Keratinocyte (primary cell): ENCODE measurements around the gene GGT5. TPM values are rescaled to one million over a fixed set of nuclear protein-coding genes. Genes with fewer than 3 reads are reported as not detected.

Experiments
- DNase-seq: peaks from one replicate; pipeline ENCODE4 v3.0.0-alpha.2; 2011; ENCODE audit warnings: low read depth, missing footprints, low spot score
- FAIRE-seq: peaks from 2 replicates; lab custom pipeline; 2011; peaks lifted over from hg19 to GRCh38; lab: Jason Lieb, UNC
- H2AFZ ChIP-seq: 2 replicates; pipeline ENCODE4 v1.6.0; 2012; ENCODE audit warnings: low read length, control low read depth, inconsistent platforms; ENCODE audit not compliant: control insufficient read depth
- H3K27ac ChIP-seq: 2 replicates; pipeline ENCODE4 v1.5.1; 2011; ENCODE audit warnings: low read length; ENCODE audit not compliant: control insufficient read depth, insufficient read depth
- H3K27me3 ChIP-seq: 3 replicates; pipeline ENCODE4 v1.6.0; 2011; ENCODE audit warnings: low read length; ENCODE audit not compliant: control insufficient read depth, insufficient read depth; ENCODE audit errors: extremely low read depth
- H3K36me3 ChIP-seq, 2 experiments: 2 replicates in 1 of 2; 3 replicates in 1 of 2; pipeline ENCODE4 v1.5.1; 2011; ENCODE audit warnings: low read length in 2 of 2, mild to moderate bottlenecking in 1 of 2; ENCODE audit not compliant: control insufficient read depth in 2 of 2, insufficient read depth in 2 of 2; ENCODE audit errors: extremely low read depth in 1 of 2
- H3K4me1 ChIP-seq: 3 replicates; pipeline ENCODE4 v1.5.1; 2011; ENCODE audit warnings: low read length; ENCODE audit not compliant: control insufficient read depth, insufficient read depth; ENCODE audit errors: extremely low read depth
- H3K4me2 ChIP-seq: 3 replicates; pipeline ENCODE4 v1.6.0; 2011; ENCODE audit warnings: low read depth, low read length; ENCODE audit not compliant: control insufficient read depth, insufficient read depth; ENCODE audit errors: extremely low read depth
- H3K4me3 ChIP-seq, 3 experiments: fragments of 200-600 bp in 1 of 3; sonication (generic) in 1 of 3; 2 replicates in 2 of 3; 3 replicates in 1 of 3; pipeline ENCODE4 v1.5.1; 2011 to 2016; ENCODE audit warnings: low read length in 3 of 3, mild to moderate bottlenecking in 3 of 3, control low read depth in 2 of 3, inconsistent platforms in 1 of 3, low read depth in 1 of 3, mixed read lengths in 1 of 3, mixed run types in 1 of 3, moderate library complexity in 1 of 3; ENCODE audit not compliant: control insufficient read depth in 2 of 3, insufficient read depth in 2 of 3; ENCODE audit errors: extremely low read depth in 1 of 3
- H3K79me2 ChIP-seq: 2 replicates; pipeline ENCODE4 v1.6.0; 2012; ENCODE audit warnings: low read length; ENCODE audit not compliant: control insufficient read depth, insufficient read depth
- H3K9ac ChIP-seq: 3 replicates; pipeline ENCODE4 v1.6.0; 2011; ENCODE audit warnings: low read length; ENCODE audit not compliant: control insufficient read depth, insufficient read depth; ENCODE audit errors: extremely low read depth
- H3K9me1 ChIP-seq: 3 replicates; pipeline ENCODE4 v1.6.0; 2011; ENCODE audit warnings: low read length; ENCODE audit not compliant: control insufficient read depth, insufficient read depth; ENCODE audit errors: extremely low read depth
- H3K9me3 ChIP-seq: 2 replicates; pipeline ENCODE4 v1.5.1; 2012; ENCODE audit warnings: low read depth, low read length; ENCODE audit not compliant: control insufficient read depth
- H4K20me1 ChIP-seq: 3 replicates; pipeline ENCODE4 v1.6.0; 2011; ENCODE audit warnings: low read length; ENCODE audit not compliant: control insufficient read depth, insufficient read depth; ENCODE audit errors: extremely low read depth
- CTCF ChIP-seq, 3 experiments: IDR thresholded peaks in 1 of 3; conservative IDR thresholded peaks in 1 of 3; optimal IDR thresholded peaks in 1 of 3; 2 replicates in 2 of 3; 3 replicates in 1 of 3; pipeline versions ENCODE3 to v1.5.1; 2011; ENCODE audit warnings: low read length in 3 of 3, mild to moderate bottlenecking in 3 of 3, moderate library complexity in 2 of 3, control low read depth in 1 of 3, inconsistent platforms in 1 of 3; ENCODE audit not compliant: insufficient read depth in 2 of 3; ENCODE audit errors: extremely low read depth in 1 of 3
- EZH2 ChIP-seq: IDR thresholded peaks from one replicate; pipeline ENCODE4 v1.6.1; 2012; ENCODE audit warnings: inconsistent platforms, mild to moderate bottlenecking, low read length, moderate library complexity
- dilution Hi-C: fragments of 300-500 bp; cut with MboI; formaldehyde crosslinking; loops from one replicate; pipeline ENCODE4 v1.7.0; 2020; ENCODE audit warnings: low sequenced_read_pairs; ENCODE audit not compliant: extremely low pct_ligation_motif_present
- polyA plus RNA-seq, 5 experiments: library from polyadenylated mRNA; depleted of rRNA in 3 of 5; stranded (reverse) in 3 of 5; stranded (forward) in 1 of 5; unstranded in 1 of 5; fragments of >200 nt; gene quantifications; 1 replicate in 1 of 5; 2 replicates in 3 of 5; 3 replicates in 1 of 5; pipeline versions ENCODE4 v1.2.1 to v1.2.3, GENCODE V29; 2011 to 2012; ENCODE audit warnings: missing spikeins in 2 of 5, low read depth in 1 of 5, low replicate concordance in 1 of 5

The GGT5 gene
- polyA plus RNA-seq, 1 donor (not counting 4 experiments of a cell fraction or from before 2014, with no cell fraction given): not detected

DNA sequence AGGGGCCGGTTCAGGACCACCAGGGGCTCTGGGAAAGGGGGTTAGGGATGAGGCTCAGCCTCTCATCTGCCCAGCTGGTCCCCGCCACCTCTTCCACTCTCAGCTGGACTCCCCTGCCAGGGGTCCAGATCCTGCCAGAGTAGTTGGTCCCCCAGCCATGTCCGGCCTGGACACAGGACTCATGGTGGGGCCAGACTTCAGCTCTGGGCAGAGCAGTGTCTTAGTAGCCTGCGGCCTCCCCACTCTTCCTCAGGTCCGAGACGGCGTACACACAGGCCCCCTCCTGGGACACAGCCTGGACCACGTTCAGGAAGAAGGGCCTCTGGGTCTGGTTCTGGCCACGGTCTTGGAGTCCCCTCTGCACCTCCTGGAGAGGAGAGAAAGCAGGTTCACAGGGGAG lies 25.1 kb downstream of the GGT5 start:
- FAIRE-seq: no peak
- H3K9me1 ChIP-seq: no peaks in the 10 kb centered on the region
- H3K27me3 ChIP-seq: no peaks in the 10 kb centered on the region
- no peak for TF ChIP-seq EZH2
- no peak for TF ChIP-seq CTCF (optimal IDR thresholded peaks at IDR 0.05 in 1 of 3, IDR thresholded peaks at IDR 0.05 in 1 of 3, conservative IDR thresholded peaks at IDR 0.05 in 1 of 3; ENCODE audit: extremely low read depth in 1 of 3, insufficient read depth in 2 of 3, low read length in 3 of 3)
- no peaks in the 10 kb centered on the region for H3K4me1 ChIP-seq
- no peak overlapping the region for H3K27ac ChIP-seq
- no peaks in the 10 kb centered on the region for H3K36me3 ChIP-seq
- dilution Hi-C loops: no loop called here
- no peak overlapping the region for H2AFZ ChIP-seq
- no peak overlapping the region for H3K9ac ChIP-seq
- H3K4me2 ChIP-seq: no peak overlapping the region
- no peaks in the 10 kb centered on the region for H4K20me1 ChIP-seq
- DNase-seq: no peak
- peaks cover 2% of the 10 kb centered on the region for H3K9me3 ChIP-seq
- no peak overlapping the region for H3K4me3 ChIP-seq
- H3K79me2 ChIP-seq: no peaks in the 10 kb centered on the region

DNA sequence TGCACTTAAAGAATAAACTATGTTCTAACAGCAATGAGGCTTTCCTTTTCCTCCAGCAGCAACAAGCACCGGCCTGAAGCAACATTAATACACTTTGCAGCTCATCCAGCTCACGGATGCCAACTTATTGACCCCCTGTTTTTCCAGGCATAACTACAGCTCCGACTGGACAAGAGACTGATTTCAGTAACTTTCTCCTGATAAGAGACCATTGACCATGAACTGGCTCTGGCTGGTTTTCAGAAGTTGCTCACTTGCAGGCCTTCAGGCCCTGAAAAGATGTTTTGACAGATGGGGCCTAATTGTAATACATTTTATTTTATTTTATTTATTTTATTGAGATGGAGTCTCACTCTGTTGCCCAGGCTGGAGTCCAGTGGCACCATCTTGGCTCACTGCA lies 27.5 kb downstream of the GGT5 start:
- DNase-seq: no peak
- Histone ChIP-seq H3K9ac (no peak overlapping the region), H3K4me1 (no peaks in the 10 kb centered on the region), H3K36me3 (no peaks in the 10 kb centered on the region), H3K4me2 (no peak overlapping the region), H3K27me3 (no peaks in the 10 kb centered on the region), H3K9me1 (no peaks in the 10 kb centered on the region), H3K27ac (no peak overlapping the region), H4K20me1 (no peaks in the 10 kb centered on the region), H3K9me3 (no peaks in the 10 kb centered on the region), H3K4me3 (no peak overlapping the region), H2AFZ (no peak overlapping the region), H3K79me2 (no peaks in the 10 kb centered on the region)
- TF ChIP-seq EZH2: no peak
- no peak for FAIRE-seq
- dilution Hi-C loops: no loop called here

GRCh38 chr22:24216541-24217209 lies 28.2 kb downstream of the GGT5 start:
- no peak overlapping the region for H2AFZ ChIP-seq
- dilution Hi-C loops: no loop called here
- no peak overlapping the region for H3K27ac ChIP-seq
- no peaks in the 10 kb centered on the region for H3K9me1 ChIP-seq
- H3K4me3 ChIP-seq: no peak overlapping the region
- H3K4me2 ChIP-seq: no peak overlapping the region
- no peaks in the 10 kb centered on the region for H3K79me2 ChIP-seq
- no peak for TF ChIP-seq CTCF (optimal IDR thresholded peaks at IDR 0.05 in 1 of 3, IDR thresholded peaks at IDR 0.05 in 1 of 3, conservative IDR thresholded peaks at IDR 0.05 in 1 of 3; ENCODE audit: extremely low read depth in 1 of 3, insufficient read depth in 2 of 3, low read length in 3 of 3)
- TF ChIP-seq EZH2: no peak
- no peaks in the 10 kb centered on the region for H4K20me1 ChIP-seq
- H3K9ac ChIP-seq: no peak overlapping the region
- no peak for DNase-seq
- no peak for FAIRE-seq
- no peaks in the 10 kb centered on the region for H3K4me1 ChIP-seq
- no peaks in the 10 kb centered on the region for H3K27me3 ChIP-seq
- H3K9me3 ChIP-seq: no peaks in the 10 kb centered on the region
- no peaks in the 10 kb centered on the region for H3K36me3 ChIP-seq
